Upper lobe of right lung (tissue), 1 donor: ENCODE measurements around the gene SLC25A17. TPM values are rescaled to one million over a fixed set of nuclear protein-coding genes. Genes with fewer than 3 reads are reported as not detected.
A peak's percentile ranks its signal among the peaks of the same experiment; 100 is the strongest.
"Not testable (repeated sequence)": the region's sequence is repeated elsewhere in the genome, so short reads cannot be mapped to it uniquely, and the experiment has no call there.

Experiments used
- ATAC-seq: fragments of 200-7000 bp; cut with Tn5 transposase; one replicate; pipeline ENCODE4 v1.9.1; 2020; ENCODE audit warnings: mild to moderate bottlenecking, moderate library complexity
- DNase-seq: peaks from one replicate; pipeline ENCODE4 v3.0.0-alpha.2; 2020
- H3K27ac ChIP-seq: fragments of 200-600 bp; one replicate; pipeline ENCODE4 v1.8.0; 2022
- H3K27me3 ChIP-seq: fragments of 200-600 bp; one replicate; pipeline ENCODE4 v1.8.0; 2022; ENCODE audit warnings: mild to moderate bottlenecking
- H3K36me3 ChIP-seq: fragments of 200-600 bp; one replicate; pipeline ENCODE4 v1.8.0; 2022
- H3K4me1 ChIP-seq: fragments of 200-600 bp; one replicate; pipeline ENCODE4 v1.8.0; 2022
- H3K4me3 ChIP-seq: fragments of 200-600 bp; one replicate; pipeline ENCODE4 v1.8.0; 2022; ENCODE audit warnings: mild to moderate bottlenecking
- H3K9me3 ChIP-seq: fragments of 200-600 bp; one replicate; pipeline ENCODE4 v1.8.0; 2022
- CTCF ChIP-seq: fragments of 200-600 bp; IDR thresholded peaks from one replicate; pipeline ENCODE4 v1.8.0; 2022; ENCODE audit warnings: antibody characterized with exemption
- intact Hi-C: fragments of 100-400 bp; cut with DNase I; formaldehyde crosslinking; loops from one replicate; pipeline ENCODE4 v1.11.0; 2022
- total RNA-seq: library from RNA; stranded (reverse); fragmentation: NEBNext Ultra II Directional; extraction: Animal tissue kit (Norgen Biotek cat#: 25700); gene quantifications from one replicate; pipeline ENCODE4 v1.2.1, GENCODE V29; 2021
- donor health status: DM: no; HTN: yes; CAD: no; lungs with severe emphysema.

Gene SLC25A17
- total RNA-seq, 1 donor from 2014 or later = 13.8 TPM

GRCh38 chr22:40769761-40770160 is 49.4 kb downstream of the SLC25A17 start:
- H3K27ac ChIP-seq = no peak overlapping the region
- H3K27me3 ChIP-seq = no peaks in the 10 kb centered on the region
- peaks cover 58% of the 10 kb centered on the region for H3K36me3 ChIP-seq
- no peak for ATAC-seq
- no peak for DNase-seq
- H3K9me3 ChIP-seq = no peaks in the 10 kb centered on the region
- intact Hi-C loops = no loop called here
- TF ChIP-seq CTCF = no peak
- H3K4me1 ChIP-seq = no peaks in the 10 kb centered on the region
- no peak overlapping the region for H3K4me3 ChIP-seq

- DNase-seq = no peak
- no peaks in the 10 kb centered on the region for H3K4me1 ChIP-seq
- intact Hi-C loops = no loop called here
- H3K27ac ChIP-seq = no peak overlapping the region
- no peak for ATAC-seq
- no peak for TF ChIP-seq CTCF
- H3K27me3 ChIP-seq = no peaks in the 10 kb centered on the region
- H3K36me3 ChIP-seq = peaks cover 43% of the 10 kb centered on the region
- no peak overlapping the region for H3K4me3 ChIP-seq
- no peaks in the 10 kb centered on the region for H3K9me3 ChIP-seq
Observed at GRCh38 chr22:40768206-40768605, 50.9 kb downstream of the SLC25A17 start.

- Histone ChIP-seq H3K36me3 (peaks cover 30% of the 10 kb centered on the region), H3K27ac (no peak overlapping the region), H3K4me1 (no peaks in the 10 kb centered on the region), H3K27me3 (no peaks in the 10 kb centered on the region), H3K4me3 (no peak overlapping the region), H3K9me3 (no peaks in the 10 kb centered on the region)
- DNase-seq = no peak
- no peak for ATAC-seq
- intact Hi-C loops = no loop called here
- no peak for TF ChIP-seq CTCF
Observed at GRCh38 chr22:40766956-40767355, 52.2 kb downstream of the SLC25A17 start.

- intact Hi-C loops = no loop called here
- ATAC-seq = peak; percentile 46
- no peak for TF ChIP-seq CTCF
Observed at GRCh38 chr22:40764763-40765441, 54.2 kb downstream of the SLC25A17 start.

GRCh38 chr22:40759294-40759840 is 59.8 kb downstream of the SLC25A17 start:
- Histone ChIP-seq H3K27ac (no peak overlapping the region), H3K4me3 (no peak overlapping the region), H3K9me3 (no peaks in the 10 kb centered on the region), H3K4me1 (no peaks in the 10 kb centered on the region), H3K36me3 (no peaks in the 10 kb centered on the region), H3K27me3 (no peaks in the 10 kb centered on the region)
- intact Hi-C loops = no loop called here
- no peak for TF ChIP-seq CTCF
- DNase-seq (no peak), ATAC-seq (no peak)

More at GRCh38 chr22:40764763-40765441, 54.2 kb downstream of the SLC25A17 start:
- no peaks in the 10 kb centered on the region for H3K9me3 ChIP-seq
- no peaks in the 10 kb centered on the region for H3K4me1 ChIP-seq
- H3K27ac ChIP-seq = no peak overlapping the region
- H3K36me3 ChIP-seq = peaks cover 11% of the 10 kb centered on the region
- DNase-seq = no peak
- no peak overlapping the region for H3K4me3 ChIP-seq
- no peaks in the 10 kb centered on the region for H3K27me3 ChIP-seq

- H3K27me3 ChIP-seq, intact Hi-C loops, H3K9me3 ChIP-seq, DNase-seq, H3K27ac ChIP-seq, ATAC-seq, H3K4me1 ChIP-seq, H3K36me3 ChIP-seq, H3K4me3 ChIP-seq: not testable (repeated sequence)
Observed at GRCh38 chr22:40758851-40759250, 60.3 kb downstream of the SLC25A17 start.
